GM18520 (cell line): ENCODE results near the gene LAMP1.
"Not testable (repeated sequence)": the region's sequence is repeated elsewhere in the genome, so short reads cannot be mapped to it uniquely, and the experiment has no call there.

ENCODE experiments used
- ATAC-seq: cut with Tn5 transposase; IDR thresholded peaks from one replicate; pipeline ENCODE4 v1.9.1; 2021; ENCODE audit not compliant: unreplicated experiment

The LAMP1 gene

DNA sequence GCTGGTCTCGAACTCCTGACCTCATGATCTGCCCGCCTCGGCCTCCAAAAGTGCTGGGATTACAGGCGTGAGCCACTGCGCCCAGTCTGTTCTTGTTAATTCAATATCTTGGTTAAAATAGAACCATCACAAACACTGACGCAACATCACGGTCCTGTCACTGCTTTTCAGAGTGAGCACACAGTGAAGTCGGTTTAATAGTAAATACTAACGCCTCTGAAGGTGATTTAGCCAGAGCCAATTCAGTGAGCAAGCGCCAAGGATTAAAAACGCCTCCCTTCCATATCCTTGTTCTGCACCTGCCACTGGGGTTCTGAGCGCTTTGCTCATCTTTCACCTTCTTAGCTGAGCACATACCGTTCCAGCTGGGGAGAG lies 30.3 kb downstream of the LAMP1 start:
- no peak for ATAC-seq

DNA sequence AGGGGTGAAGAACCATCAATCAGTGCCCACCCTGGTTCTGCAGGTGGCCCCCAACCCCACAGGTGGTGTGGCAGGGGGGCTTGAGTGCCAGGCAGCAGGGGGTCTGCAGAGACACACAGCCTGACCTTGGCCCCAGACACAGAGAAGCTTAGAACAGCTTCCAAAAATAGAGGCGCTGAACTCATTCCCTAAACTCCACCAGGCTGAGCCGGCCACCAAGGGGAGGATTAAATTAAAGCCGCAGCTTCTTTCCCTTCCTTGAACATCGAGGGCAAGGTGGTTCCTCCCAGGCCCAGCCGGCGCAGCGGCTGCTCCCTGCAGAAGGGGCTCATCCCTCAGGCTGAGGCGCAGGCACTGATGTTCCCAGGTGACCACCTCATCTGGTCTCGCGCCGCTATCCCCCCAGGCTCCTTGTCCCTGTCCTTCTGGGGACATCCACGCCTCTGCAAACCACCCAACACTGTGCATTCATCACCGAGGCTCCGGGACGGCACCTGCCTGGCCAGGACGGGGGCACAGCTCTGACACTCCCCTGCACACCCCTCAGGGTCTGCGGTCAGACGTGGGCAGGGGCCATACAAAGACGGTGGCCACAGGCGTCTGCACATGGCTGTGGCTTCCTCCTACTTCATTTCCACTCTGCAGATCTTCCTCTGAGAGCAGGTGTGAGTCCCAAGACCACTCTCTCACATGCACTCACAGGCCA lies 30.9 kb downstream of the LAMP1 start:
- ATAC-seq: no peak

DNA sequence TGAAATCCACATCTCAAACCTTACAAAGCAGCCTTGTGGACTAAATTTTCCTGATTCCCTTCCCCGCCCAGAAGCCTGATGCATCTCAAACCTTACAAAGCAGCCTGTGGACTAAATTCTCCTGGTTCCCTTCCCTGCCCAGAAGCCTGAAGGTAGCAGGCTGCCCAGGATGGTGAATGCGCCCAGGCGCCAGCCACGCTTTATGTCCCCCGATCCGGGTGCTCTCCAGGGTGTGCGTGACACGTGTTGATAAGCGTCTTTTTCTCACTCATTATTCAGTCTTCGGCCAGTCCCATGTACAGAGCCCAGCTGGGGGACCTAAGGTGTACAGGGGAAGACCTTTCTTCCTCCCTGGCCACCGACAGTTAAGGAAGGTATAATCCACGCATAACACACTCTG lies 31.8 kb downstream of the LAMP1 start:
- ATAC-seq: no peak

DNA sequence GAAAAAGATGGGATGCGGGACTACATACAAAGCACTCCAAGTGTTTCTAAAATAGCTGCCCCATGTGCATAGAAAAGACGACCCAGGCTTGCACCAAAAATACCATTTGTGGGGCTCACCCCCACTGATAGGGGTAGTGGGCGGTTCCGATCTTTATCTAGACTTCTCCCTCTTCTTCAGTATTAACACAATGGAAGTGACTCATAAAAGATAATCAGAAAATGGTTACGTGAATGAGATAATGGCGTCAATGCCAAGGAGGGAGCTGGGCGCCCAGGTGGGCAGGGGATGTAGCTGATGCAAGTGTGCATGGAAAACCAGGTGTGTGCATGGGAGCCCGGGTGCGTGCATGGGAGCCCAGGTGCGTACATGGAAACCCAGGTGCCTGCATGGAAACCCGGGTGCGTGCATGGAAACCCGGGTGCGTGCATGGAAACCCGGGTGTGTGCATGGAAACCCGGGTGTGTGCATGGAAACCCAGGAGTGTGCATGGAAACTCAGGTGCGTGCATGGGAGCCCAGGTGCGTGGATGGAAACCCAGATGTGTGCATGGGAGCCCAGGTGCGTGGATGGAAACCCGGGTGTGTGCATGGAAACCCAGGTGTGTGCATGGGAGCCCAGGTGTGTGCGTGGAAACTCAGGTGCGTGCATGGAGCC lies 32.7 kb downstream of the LAMP1 start:
- ATAC-seq: no peak

- no peak for ATAC-seq
Observed at GRCh38 chr13:113332615-113333014, 35.6 kb downstream of the LAMP1 start.

GRCh38 chr13:113333076-113333475 lies 36.0 kb downstream of the LAMP1 start:
- ATAC-seq: no peak

- no peak for ATAC-seq
Observed at GRCh38 chr13:113337556-113337955, 40.5 kb downstream of the LAMP1 start.

DNA sequence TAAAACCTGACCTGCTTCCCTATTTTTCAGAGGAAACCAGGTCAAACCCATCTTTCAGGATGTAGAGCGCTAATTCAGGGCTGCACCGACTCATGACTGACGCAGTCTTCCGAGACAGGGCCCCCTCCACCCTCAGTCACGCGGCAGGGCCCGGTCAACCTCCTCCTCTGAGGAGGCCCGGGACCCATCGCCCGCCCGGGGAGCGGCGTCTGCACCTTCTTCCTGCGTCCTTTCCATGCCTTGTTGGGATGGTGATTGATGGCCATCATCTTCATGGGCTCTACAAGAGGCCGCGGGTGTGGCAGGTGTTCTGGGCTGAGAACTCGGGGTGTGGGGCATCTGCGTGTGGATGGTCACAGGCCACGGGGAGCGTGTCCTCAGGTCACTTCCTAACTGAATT lies 40.9 kb downstream of the LAMP1 start:
- no peak for ATAC-seq

GRCh38 chr13:113338451-113338850 lies 41.4 kb downstream of the LAMP1 start:
- no peak for ATAC-seq

DNA sequence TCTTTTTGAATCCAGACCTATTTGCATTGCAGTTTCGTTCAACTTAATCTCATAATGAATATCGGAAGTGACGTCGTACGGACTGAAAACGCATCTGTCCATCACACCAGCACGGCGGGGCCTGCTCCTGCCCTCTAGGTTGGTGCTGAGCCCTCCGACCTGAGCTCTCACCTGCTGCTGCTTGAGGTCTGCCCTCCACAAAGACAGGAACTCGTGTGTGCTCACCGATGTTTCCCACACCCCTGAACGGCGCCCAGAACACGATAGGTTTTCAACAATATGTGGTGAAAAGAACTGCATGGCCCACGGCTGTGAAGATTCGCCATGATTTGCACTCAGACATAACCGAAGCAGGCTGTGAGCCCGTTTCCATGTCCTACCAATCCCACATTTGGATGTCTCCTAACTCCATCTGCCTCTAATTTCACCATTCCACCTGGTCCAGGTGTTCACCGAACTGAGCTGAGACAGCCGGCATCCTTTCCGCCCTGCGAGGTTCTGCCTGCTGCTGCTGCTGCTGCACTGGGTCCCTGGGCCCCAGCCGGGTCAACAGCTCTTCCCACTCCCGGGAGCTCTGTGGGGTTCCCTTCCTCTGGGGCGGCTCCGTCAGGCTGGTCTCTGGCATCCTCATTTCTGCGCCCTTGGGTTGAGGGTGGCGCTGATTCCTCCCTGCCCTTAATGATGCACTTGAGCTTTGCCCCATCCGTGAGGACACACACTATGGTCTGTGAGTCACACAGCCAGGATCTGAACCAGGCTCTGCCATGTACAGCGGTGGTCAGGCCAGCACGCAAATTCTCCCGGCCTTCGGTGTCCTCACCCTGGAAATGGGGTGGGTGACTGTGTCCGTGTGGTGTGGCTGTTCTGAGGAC lies 46.0 kb downstream of the LAMP1 start:
- ATAC-seq: no peak

DNA sequence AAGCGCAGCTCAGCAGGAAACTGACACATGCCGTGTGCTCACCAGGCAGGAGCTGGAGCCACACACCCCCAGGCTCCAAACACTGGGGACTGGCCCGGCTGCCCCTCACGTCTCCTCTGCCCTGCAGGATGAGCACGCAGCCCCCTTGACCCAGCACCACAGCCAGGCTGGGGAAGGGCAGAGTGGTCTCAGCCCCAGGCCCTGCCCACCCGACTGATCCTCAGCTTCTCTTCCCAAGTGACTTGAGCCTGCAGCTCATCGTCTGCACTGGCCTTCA lies 46.6 kb downstream of the LAMP1 start:
- no peak for ATAC-seq

DNA sequence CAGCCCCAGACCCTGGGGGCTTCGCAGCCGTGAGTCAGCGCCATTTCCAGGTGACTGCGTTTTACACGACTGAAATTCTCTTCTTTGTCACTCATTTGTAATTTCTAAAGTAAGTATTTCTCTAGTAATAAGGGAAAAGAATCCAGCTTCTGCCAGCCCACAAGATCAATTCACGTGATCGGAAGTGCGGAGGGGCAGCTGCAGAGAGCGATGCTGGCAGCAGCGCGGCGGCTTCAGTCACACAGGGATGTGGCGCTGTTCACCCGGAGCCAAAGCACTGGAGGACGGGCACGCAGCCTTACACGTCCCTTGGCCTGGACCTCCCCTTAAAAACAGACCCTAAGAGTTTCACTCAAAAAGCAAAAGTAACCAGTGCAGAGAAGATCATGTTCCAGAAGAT lies 48.4 kb downstream of the LAMP1 start:
- ATAC-seq: no peak

GRCh38 chr13:113347736-113348225 lies 50.7 kb downstream of the LAMP1 start:
- not testable (repeated sequence) for ATAC-seq

GRCh38 chr13:113348591-113348990 lies 51.6 kb downstream of the LAMP1 start:
- ATAC-seq: no peak

GRCh38 chr13:113349050-113349449 lies 52.0 kb downstream of the LAMP1 start:
- ATAC-seq: no peak

- no peak for ATAC-seq
Observed at GRCh38 chr13:113349491-113349890, 52.5 kb downstream of the LAMP1 start.

DNA sequence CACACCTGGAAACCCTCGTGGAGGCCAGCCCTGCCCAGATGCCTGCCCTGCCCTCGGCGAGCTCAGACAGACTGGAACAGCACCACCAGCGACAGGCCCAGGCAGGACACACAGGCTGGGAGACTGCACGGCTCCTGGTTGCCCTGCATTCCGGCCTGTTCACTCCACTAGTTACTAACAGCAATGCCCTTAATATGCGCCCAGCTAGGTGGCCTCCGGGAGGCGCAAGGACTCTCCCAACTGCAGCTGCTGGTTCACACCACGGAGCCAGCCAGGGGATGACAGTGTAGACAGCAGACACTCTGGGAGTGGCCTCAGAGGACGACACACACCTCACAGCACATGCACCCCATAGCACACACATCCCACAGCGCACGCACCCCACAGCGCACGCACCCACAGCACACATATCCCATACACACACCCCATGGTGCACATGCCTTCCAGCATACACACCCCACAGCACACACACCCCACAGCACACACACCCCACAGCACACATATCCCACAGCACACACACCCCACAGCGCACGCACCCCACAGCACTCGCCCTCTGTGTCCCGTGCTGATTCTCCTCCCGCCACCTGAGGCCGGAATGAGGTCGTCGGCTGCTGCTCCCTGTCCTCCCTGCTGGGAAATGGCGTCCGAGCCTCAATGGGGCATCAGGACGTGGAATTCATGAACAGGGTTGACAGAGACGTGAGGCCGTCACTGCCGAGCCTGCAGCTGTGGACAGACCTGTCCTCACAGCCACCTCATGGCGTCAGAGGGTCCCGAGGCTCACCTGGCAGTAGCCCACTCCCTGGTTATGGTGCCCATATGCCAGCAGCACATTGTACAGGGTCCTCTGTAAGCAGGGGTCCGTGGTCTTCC lies 53.3 kb downstream of the LAMP1 start:
- ATAC-seq: no peak

DNA sequence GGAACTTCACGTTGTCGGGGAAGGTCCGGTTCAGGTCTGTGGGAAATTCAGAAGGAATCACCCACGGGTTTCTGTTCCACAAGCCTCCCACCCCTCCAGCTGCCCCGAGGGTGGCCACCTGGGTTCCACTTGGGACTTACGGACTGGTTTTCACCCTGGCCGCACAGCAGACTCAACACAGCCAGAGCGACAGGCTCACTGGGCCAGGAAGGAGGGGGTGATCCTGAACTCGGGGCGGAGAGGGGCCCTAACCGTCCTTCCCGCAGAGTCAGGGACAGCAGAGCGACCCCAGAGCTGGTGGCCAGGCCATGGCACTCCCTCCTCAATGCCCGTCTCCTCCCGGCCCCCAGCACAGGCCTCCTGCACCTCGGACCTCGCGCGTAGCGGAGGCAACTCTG lies 53.9 kb downstream of the LAMP1 start:
- no peak for ATAC-seq

DNA sequence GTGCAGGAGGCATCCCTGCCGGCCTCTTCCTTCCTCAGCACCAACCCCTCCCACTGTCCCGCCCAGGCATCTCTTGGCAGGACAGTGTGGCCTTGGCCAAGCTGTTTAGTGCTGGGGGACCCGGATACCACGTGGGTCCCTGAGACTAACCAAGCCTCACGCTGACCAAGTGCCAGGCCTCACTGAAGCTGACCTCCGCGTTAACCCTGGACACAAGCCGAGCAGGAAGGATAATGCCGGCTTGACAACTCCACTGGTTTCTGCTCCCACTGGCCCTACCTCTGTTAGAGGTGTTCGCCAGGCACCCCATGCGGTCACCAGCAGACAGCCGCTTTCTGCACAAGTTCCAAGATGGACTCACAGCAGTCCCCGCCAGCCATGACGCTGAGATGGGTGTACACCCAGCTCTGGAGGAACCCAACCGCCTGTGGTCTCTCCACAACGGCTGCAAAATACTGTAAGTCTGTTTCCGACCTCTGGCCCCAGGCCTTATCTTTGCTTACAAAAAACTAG lies 54.5 kb downstream of the LAMP1 start:
- ATAC-seq: no peak

- no peak for ATAC-seq
Observed at GRCh38 chr13:113353254-113353653, 56.2 kb downstream of the LAMP1 start.
